AG04450 (cell line): ENCODE results near the gene HERPUD2. TPM values are rescaled to one million over a fixed set of nuclear protein-coding genes. Genes with fewer than 3 reads are reported as not detected.

ENCODE experiments used
- CTCF ChIA-PET: fragments of 300-600, 350-600 bp; formaldehyde crosslinking; extraction: SDS; loops from one replicate; lab custom pipeline; 2022; ENCODE audit warnings: antibody characterized with exemption, inconsistent platforms; lab: Charles Lee
- POLR2A ChIA-PET: fragments of 350-600 bp; formaldehyde crosslinking; extraction: SDS; loops from one replicate; lab custom pipeline; 2021; ENCODE audit warnings: antibody characterized with exemption, inconsistent platforms; lab: Yijun Ruan, JAX
- DNase-seq: peaks from one replicate; pipeline ENCODE4 v3.0.0-alpha.2; 2011; ENCODE audit warnings: low read depth, low spot score
- H3K27ac ChIP-seq: one replicate; pipeline ENCODE4 v1.5.1; 2012; ENCODE audit warnings: low read depth, low read length, control low read depth
- H3K27me3 ChIP-seq: one replicate; pipeline ENCODE4 v1.6.0; 2012; ENCODE audit warnings: low read length; ENCODE audit not compliant: control insufficient read depth, insufficient read depth
- H3K4me3 ChIP-seq: 2 replicates; pipeline ENCODE4 v1.5.1; 2011; ENCODE audit warnings: mild to moderate bottlenecking, low read depth, low read length, control low read depth
- H3K9me3 ChIP-seq: 2 replicates; pipeline ENCODE4 v1.5.1; 2012; ENCODE audit warnings: low read length; ENCODE audit not compliant: control insufficient read depth, insufficient read depth
- CTCF ChIP-seq: IDR thresholded peaks from 2 replicates; pipeline ENCODE4 v1.5.1; 2011; ENCODE audit warnings: low read depth, low read length, control low read depth, inconsistent platforms
- polyA plus RNA-seq: library from polyadenylated mRNA; depleted of rRNA; stranded (reverse); fragments of >200 nt; gene quantifications from 2 replicates; pipeline ENCODE4 v1.2.3, GENCODE V29; 2011

Gene HERPUD2
- polyA plus RNA-seq, 1 experiment, result 42.7 TPM

- DNase-seq, result no peak
- Histone ChIP-seq H3K27ac (no peak overlapping the region), H3K27me3 (peaks cover 2% of the 10 kb centered on the region), H3K4me3 (no peak overlapping the region), H3K9me3 (peaks cover 4% of the 10 kb centered on the region; the same call in 1 of the 2 replicates)
- CTCF ChIA-PET, result interaction anchor here (0.9 kb wide), 1 partner anchor 17 kb away, joined by 3 read pairs; no protein-coding TSS in a partner anchor
- POLR2A ChIA-PET, result no interaction called here
- no peak for TF ChIP-seq CTCF
Measured at GRCh38 chr7:35726654-35727053, 31.7 kb upstream of the HERPUD2 start.

- ChIA-PET POLR2A (no interaction called here), CTCF (interaction anchor here (0.6 kb wide), 1 partner anchor 62 kb away, joined by 3 read pairs; no protein-coding TSS in a partner anchor)
- TF ChIP-seq CTCF, result no peak
- DNase-seq, result no peak
- no peaks in the 10 kb centered on the region for H3K27me3 ChIP-seq
- no peak overlapping the region for H3K27ac ChIP-seq
- H3K9me3 ChIP-seq, result peaks cover 4% of the 10 kb centered on the region; the same call in 1 of the 2 replicates
- no peak overlapping the region for H3K4me3 ChIP-seq
Measured at GRCh38 chr7:35725280-35725680, 30.3 kb upstream of the HERPUD2 start.

- ChIA-PET CTCF (interaction anchor here (1.2 to 2.0 kb wide), 3 partner anchors 10 to 13 kb away, joined by 3 to 7 read pairs (median 6); no protein-coding TSS in a partner anchor), POLR2A (no interaction called here)
- no peak for DNase-seq
- Histone ChIP-seq H3K27me3 (peaks cover 5% of the 10 kb centered on the region), H3K9me3 (peaks cover 4% of the 10 kb centered on the region; the same call in 1 of the 2 replicates), H3K4me3 (no peak overlapping the region), H3K27ac (no peak overlapping the region)
- TF ChIP-seq CTCF, result 0 out of 2 replicates have a peak, but pooled peaks have one; percentile 13
Measured at GRCh38 chr7:35723011-35723410, 28.1 kb upstream of the HERPUD2 start.

- no peak for TF ChIP-seq CTCF
- peaks cover 5% of the 10 kb centered on the region for H3K27me3 ChIP-seq
- ChIA-PET CTCF (interaction anchor here (1.2 to 2.0 kb wide), 3 partner anchors 9 to 13 kb away, joined by 3 to 7 read pairs (median 6); no protein-coding TSS in a partner anchor), POLR2A (interaction anchor here (0.6 kb wide), 1 partner anchor 27 kb away, joined by 7 read pairs; no protein-coding TSS in a partner anchor)
- H3K27ac ChIP-seq, result no peak overlapping the region
- no peak overlapping the region for H3K4me3 ChIP-seq
- DNase-seq, result no peak
- H3K9me3 ChIP-seq, result peaks cover 4% of the 10 kb centered on the region; the same call in 1 of the 2 replicates
Measured at GRCh38 chr7:35722054-35722849, 27.3 kb upstream of the HERPUD2 start.

- no peak overlapping the region for H3K27ac ChIP-seq
- H3K27me3 ChIP-seq, result peaks cover 6% of the 10 kb centered on the region
- TF ChIP-seq CTCF, result no peak
- ChIA-PET POLR2A (no interaction called here), CTCF (no interaction called here)
- peaks cover 4% of the 10 kb centered on the region; the same call in 1 of the 2 replicates for H3K9me3 ChIP-seq
- no peak overlapping the region for H3K4me3 ChIP-seq
- no peak for DNase-seq
Measured at GRCh38 chr7:35721288-35721687, 26.4 kb upstream of the HERPUD2 start.
